Endothelial cell of umbilical vein (primary cell): ENCODE measurements around the gene CLCA1. TPM values are rescaled to one million over a fixed set of nuclear protein-coding genes. Genes with fewer than 3 reads are reported as not detected.

Source experiments
- BruUV-seq: library from RNA; stranded (reverse); fragments of 400-500 nt; replicated peaks from 2 replicates; lab custom pipeline; 2021; lab: Mats Ljungman, UMichigan
- CTCF ChIA-PET: fragments of 300-600, 350-600 bp; sonication (Branson Sonifier 250); formaldehyde crosslinking; loops from one replicate; lab custom pipeline; 2021; ENCODE audit warnings: antibody characterized with exemption, inconsistent platforms; lab: Charles Lee
- POLR2A ChIA-PET: fragments of 300-600, 350-600 bp; sonication (Branson Sonifier 250); formaldehyde crosslinking; loops from one replicate; lab custom pipeline; 2021; ENCODE audit warnings: antibody characterized with exemption, inconsistent platforms; lab: Charles Lee
- DNase-seq: peaks from one replicate; pipeline ENCODE4 v3.0.0-alpha.2; 2011; ENCODE audit warnings: low read depth, low spot score
- FAIRE-seq: peaks from 2 replicates; lab custom pipeline; 2011; peaks lifted over from hg19 to GRCh38; lab: Jason Lieb, UNC
- H2AFZ ChIP-seq: 2 replicates; pipeline ENCODE4 v1.6.0; 2012; ENCODE audit warnings: low read depth, low read length, control low read depth, inconsistent platforms
- H3K27ac ChIP-seq: 2 replicates; pipeline ENCODE4 v1.5.1; 2011; ENCODE audit warnings: low read depth, mild to moderate bottlenecking, control low read depth, low read length, moderate library complexity; ENCODE audit not compliant: insufficient read depth
- H3K27me3 ChIP-seq, 2 experiments: 2 replicates each; pipeline versions ENCODE4 v1.6.0 to v1.6.1; 2011; ENCODE audit warnings: low read length in 2 of 2, mixed read lengths in 1 of 2; ENCODE audit not compliant: control insufficient read depth in 2 of 2, insufficient read depth in 2 of 2
- H3K36me3 ChIP-seq, 2 experiments: 2 replicates in 1 of 2; 3 replicates in 1 of 2; pipeline ENCODE4 v1.5.1; 2011; ENCODE audit warnings: low read length in 2 of 2, mild to moderate bottlenecking in 1 of 2, moderate library complexity in 1 of 2; ENCODE audit not compliant: control insufficient read depth in 2 of 2, insufficient read depth in 2 of 2; ENCODE audit errors: extremely low read depth in 1 of 2
- H3K4me1 ChIP-seq: 3 replicates; pipeline ENCODE4 v1.5.1; 2011; ENCODE audit warnings: mild to moderate bottlenecking, low read length; ENCODE audit not compliant: control insufficient read depth, insufficient read depth; ENCODE audit errors: extremely low read depth
- H3K4me2 ChIP-seq: 2 replicates; pipeline ENCODE4 v1.6.1; 2011; ENCODE audit warnings: low read length, control low read depth, mixed read lengths; ENCODE audit not compliant: insufficient read depth
- H3K4me3 ChIP-seq, 3 experiments: fragments of 200-600 bp in 1 of 3; sonication (generic), shearing (Covaris generic) in 1 of 3; replicated peaks in 1 of 3; 2 replicates each; pipeline ENCODE4 v1.5.1; 2011 to 2016; ENCODE audit warnings: control low read depth in 3 of 3, low read length in 3 of 3, mild to moderate bottlenecking in 2 of 3, inconsistent platforms in 1 of 3, low read depth in 1 of 3, moderate library complexity in 1 of 3; ENCODE audit not compliant: insufficient read depth in 1 of 3
- H3K79me2 ChIP-seq: 2 replicates; pipeline ENCODE4 v1.6.0; 2012; ENCODE audit warnings: low read length, inconsistent platforms; ENCODE audit not compliant: control insufficient read depth, insufficient read depth
- H3K9ac ChIP-seq: replicated peaks from 2 replicates; pipeline ENCODE3; 2011; ENCODE audit warnings: low read length, control low read depth; ENCODE audit not compliant: insufficient read depth; ENCODE audit errors: extremely low read depth
- H3K9me1 ChIP-seq: replicated peaks from 3 replicates; pipeline ENCODE4 v1.6.0; 2011; ENCODE audit warnings: mild to moderate bottlenecking, low read length; ENCODE audit not compliant: control insufficient read depth, insufficient read depth; ENCODE audit errors: extremely low read depth
- H3K9me3 ChIP-seq: replicated peaks from 2 replicates; pipeline ENCODE4 v1.5.1; 2012; ENCODE audit warnings: low read length, inconsistent platforms; ENCODE audit not compliant: control insufficient read depth, insufficient read depth
- H4K20me1 ChIP-seq: replicated peaks from 2 replicates; pipeline ENCODE3; 2011; ENCODE audit warnings: mild to moderate bottlenecking, low read length; ENCODE audit not compliant: control insufficient read depth, insufficient read depth; ENCODE audit errors: extremely low read depth
- EZH2 ChIP-seq: IDR thresholded peaks from 2 replicates; pipeline ENCODE4 v1.6.1; 2012; ENCODE audit warnings: borderline replicate concordance, low read depth, mild to moderate bottlenecking, moderate library complexity, low read length, inconsistent platforms; ENCODE audit not compliant: severe bottlenecking
- FOS ChIP-seq: IDR thresholded peaks from 2 replicates; pipeline ENCODE4 v1.6.1; 2011; ENCODE audit warnings: mild to moderate bottlenecking, low read length, moderate library complexity, borderline replicate concordance; ENCODE audit not compliant: insufficient read depth
- GATA2 ChIP-seq: IDR thresholded peaks from 2 replicates; pipeline ENCODE4 v1.7.0; 2011; ENCODE audit warnings: low read depth, mild to moderate bottlenecking, moderate library complexity, mixed read lengths, low read length; ENCODE audit not compliant: insufficient read length, insufficient read depth
- JUN ChIP-seq: IDR thresholded peaks from 2 replicates; pipeline ENCODE4 v1.6.1; 2011; ENCODE audit warnings: borderline replicate concordance, low read depth; ENCODE audit not compliant: insufficient read length, insufficient read depth
- MYC ChIP-seq: IDR thresholded peaks from one replicate; pipeline ENCODE4 v1.6.1; 2011; ENCODE audit warnings: mild to moderate bottlenecking, low read depth, low read length
- POLR2A ChIP-seq: IDR thresholded peaks from 2 replicates; pipeline ENCODE4 v1.6.1; 2012; ENCODE audit warnings: low read depth, mild to moderate bottlenecking, control low read depth, low read length
- POLR2AphosphoS5 ChIP-seq: IDR thresholded peaks from 2 replicates; pipeline ENCODE4 v1.6.1; 2012; ENCODE audit warnings: low read depth, mild to moderate bottlenecking, control low read depth, low read length, moderate library complexity; ENCODE audit not compliant: insufficient read depth
- dilution Hi-C: fragments of 300-500 bp; cut with MboI; formaldehyde crosslinking; loops from one replicate; pipeline ENCODE4 v1.15.0; 2019; ENCODE audit warnings: low sequenced_read_pairs; ENCODE audit not compliant: extremely low pct_ligation_motif_present
- intact Hi-C: fragments of 100-400 bp; cut with micrococcal nuclease; formaldehyde crosslinking; loops from one replicate; pipeline ENCODE4 v1.10.0; 2022
- polyA plus RNA-seq, 4 experiments: library from polyadenylated mRNA; depleted of rRNA in 3 of 4; stranded (reverse) in 3 of 4; unstranded in 1 of 4; fragments of >200 nt; gene quantifications; 2 replicates each; pipeline versions ENCODE4 v1.2.1 to v1.2.3, GENCODE V29; 2011 to 2012; ENCODE audit warnings: missing spikeins in 1 of 4
- total RNA-seq: library from RNA; stranded (reverse); gene quantifications from 2 replicates; pipeline ENCODE4 v1.2.3, GENCODE V29; 2021
- TF ChIP-seq, protein P1 (sequence below), 2 donors: IDR thresholded peaks; 1 replicate in 1 of 2; 2 replicates in 1 of 2; pipeline ENCODE4 v1.5.1; 2011; ENCODE audit warnings: low read length in 2 of 2, mild to moderate bottlenecking in 2 of 2, moderate library complexity in 2 of 2, control low read depth in 1 of 2, inconsistent platforms in 1 of 2, low read depth in 1 of 2; ENCODE audit not compliant: insufficient read depth in 1 of 2; ENCODE audit errors: extremely low read depth in 1 of 2
- TF ChIP-seq, protein P2 (sequence below): IDR thresholded peaks from 2 replicates; pipeline ENCODE4 v1.6.1; 2011; ENCODE audit not compliant: insufficient read depth, insufficient read length

Gene CLCA1
- total and polyA plus RNA-seq, 2 donors (not counting 3 experiments of a cell fraction or from before 2014, with no cell fraction given), result not detected

DNA sequence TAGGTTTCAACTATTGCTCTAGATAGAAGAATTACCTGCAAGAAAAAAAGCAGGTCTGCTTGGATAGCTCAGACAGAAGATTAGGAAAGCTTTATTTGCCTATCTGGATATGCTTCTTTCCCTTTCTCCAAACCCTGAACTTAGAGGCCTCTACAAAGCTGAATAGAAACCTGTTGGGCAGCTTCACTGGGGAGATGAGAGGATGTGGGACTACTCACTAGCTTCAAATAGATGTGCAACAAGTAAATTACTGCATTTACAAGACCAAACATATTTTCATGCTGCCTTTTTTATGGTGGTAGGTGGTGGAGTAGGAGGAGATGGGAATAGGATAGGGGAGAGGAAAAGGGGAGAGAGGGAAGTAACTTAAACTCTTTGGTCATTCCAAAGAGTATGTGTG is 38.4 kb upstream of the CLCA1 start:
- Histone ChIP-seq H3K4me3 (no peak overlapping the region), H3K27me3 (peaks cover 0 to 3% of the 10 kb centered on the region in 2 experiments), H3K36me3 (no peaks in the 10 kb centered on the region), H3K9ac (no peak overlapping the region), H3K27ac (peak overlapping the region; percentile 40), H3K79me2 (no peaks in the 10 kb centered on the region), H3K9me1 (no peaks in the 10 kb centered on the region), H3K4me2 (no peak overlapping the region), H3K4me1 (peaks cover 13% of the 10 kb centered on the region), H4K20me1 (no peaks in the 10 kb centered on the region), H3K9me3 (no peaks in the 10 kb centered on the region), H2AFZ (peak overlapping the region; percentile 79)
- dilution Hi-C loops, result no loop called here
- CTCF ChIA-PET, result interaction anchor here (0.6 to 1.6 kb wide), 8 partner anchors 11 to 78 kb away, joined by 3 to 6 read pairs (median 4); partner anchors contain the start of gene ODF2L
- POLR2A ChIA-PET, result interaction anchor here (1.1 kb wide), 1 partner anchor 14 kb away, joined by 10 read pairs; no protein-coding TSS in a partner anchor
- TF ChIP-seq EZH2 (no peak), MYC (no peak), JUN (no peak), FOS (no peak), POLR2AphosphoS5 (no peak), POLR2A (no peak), GATA2 (no peak)
- TF ChIP-seq, protein P1, sequence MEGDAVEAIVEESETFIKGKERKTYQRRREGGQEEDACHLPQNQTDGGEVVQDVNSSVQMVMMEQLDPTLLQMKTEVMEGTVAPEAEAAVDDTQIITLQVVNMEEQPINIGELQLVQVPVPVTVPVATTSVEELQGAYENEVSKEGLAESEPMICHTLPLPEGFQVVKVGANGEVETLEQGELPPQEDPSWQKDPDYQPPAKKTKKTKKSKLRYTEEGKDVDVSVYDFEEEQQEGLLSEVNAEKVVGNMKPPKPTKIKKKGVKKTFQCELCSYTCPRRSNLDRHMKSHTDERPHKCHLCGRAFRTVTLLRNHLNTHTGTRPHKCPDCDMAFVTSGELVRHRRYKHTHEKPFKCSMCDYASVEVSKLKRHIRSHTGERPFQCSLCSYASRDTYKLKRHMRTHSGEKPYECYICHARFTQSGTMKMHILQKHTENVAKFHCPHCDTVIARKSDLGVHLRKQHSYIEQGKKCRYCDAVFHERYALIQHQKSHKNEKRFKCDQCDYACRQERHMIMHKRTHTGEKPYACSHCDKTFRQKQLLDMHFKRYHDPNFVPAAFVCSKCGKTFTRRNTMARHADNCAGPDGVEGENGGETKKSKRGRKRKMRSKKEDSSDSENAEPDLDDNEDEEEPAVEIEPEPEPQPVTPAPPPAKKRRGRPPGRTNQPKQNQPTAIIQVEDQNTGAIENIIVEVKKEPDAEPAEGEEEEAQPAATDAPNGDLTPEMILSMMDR (IDR thresholded peaks at IDR 0.05; ENCODE audit: extremely low read depth in 1 of 2, insufficient read depth in 1 of 2, low read depth in 1 of 2, low read length in 2 of 2), result no peak
- TF ChIP-seq, protein P2, sequence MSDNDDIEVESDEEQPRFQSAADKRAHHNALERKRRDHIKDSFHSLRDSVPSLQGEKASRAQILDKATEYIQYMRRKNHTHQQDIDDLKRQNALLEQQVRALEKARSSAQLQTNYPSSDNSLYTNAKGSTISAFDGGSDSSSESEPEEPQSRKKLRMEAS, result no peak
- DNase-seq (no peak), FAIRE-seq (no peak)
- intact Hi-C loops, result loop anchor here (5.0 kb wide), 1 partner anchor 37 kb away; the partner anchor contains the start of gene CLCA1
- BruUV-seq, result no TSS peak
